Smooth muscle cell (in vitro differentiated cells): ENCODE results near the gene VIT. TPM values are rescaled to one million over a fixed set of nuclear protein-coding genes. Genes with fewer than 3 reads are reported as not detected.

ENCODE experiments used
- DNase-seq: peaks from one replicate; lab custom pipeline; 2025; ENCODE audit not compliant: unreplicated experiment; lab: John Stamatoyannopoulos, UW
- H2AFZ ChIP-seq: fragments of 200-600 bp; sonication (generic); 2 replicates; pipeline ENCODE4 v1.6.0; 2016; ENCODE audit warnings: antibody characterized with exemption, low read depth, mild to moderate bottlenecking
- H3F3A ChIP-seq: fragments of 200-600 bp; sonication (generic); 2 replicates; pipeline ENCODE4 v1.6.0; 2017; ENCODE audit warnings: antibody characterized with exemption, low read depth
- H3K27ac ChIP-seq: fragments of 200-600 bp; sonication (generic); 2 replicates; pipeline ENCODE4 v1.5.1; 2016; ENCODE audit warnings: low read depth, mild to moderate bottlenecking
- H3K27me3 ChIP-seq: fragments of 200-600 bp; sonication (generic); 2 replicates; pipeline ENCODE4 v1.6.1; 2016; ENCODE audit warnings: low read depth, mild to moderate bottlenecking
- H3K36me3 ChIP-seq: fragments of 200-600 bp; sonication (generic); 2 replicates; pipeline ENCODE4 v1.5.1; 2016; ENCODE audit warnings: low read depth
- H3K4me1 ChIP-seq: fragments of 200-600 bp; sonication (generic); 2 replicates; pipeline ENCODE4 v1.5.1; 2016; ENCODE audit warnings: low read depth
- H3K4me2 ChIP-seq: fragments of 200-600 bp; sonication (generic); 2 replicates; pipeline ENCODE4 v1.6.0; 2016; ENCODE audit warnings: mild to moderate bottlenecking
- H3K4me3 ChIP-seq: fragments of 200-600 bp; sonication (generic); 2 replicates; pipeline ENCODE4 v1.5.1; 2016; ENCODE audit warnings: mild to moderate bottlenecking
- H3K79me2 ChIP-seq: fragments of 200-600 bp; sonication (generic); 2 replicates; pipeline ENCODE4 v1.6.0; 2016; ENCODE audit warnings: low read depth, mild to moderate bottlenecking
- H3K9ac ChIP-seq: fragments of 200-600 bp; sonication (generic); 2 replicates; pipeline ENCODE4 v1.6.0; 2016; ENCODE audit warnings: low read depth
- H3K9me3 ChIP-seq: fragments of 200-600 bp; sonication (generic); replicated peaks from 2 replicates; pipeline ENCODE4 v1.5.1; 2016; ENCODE audit warnings: low read depth
- H4K20me1 ChIP-seq: fragments of 200-600 bp; sonication (generic); 2 replicates; pipeline ENCODE4 v1.6.0; 2016; ENCODE audit warnings: low read depth
- WGBS: methylation state at CpG from one replicate; pipeline ENCODE4 v1.1.7; 2016; ENCODE audit warnings: low lambda C conversion rate; 5-methylcytosine and 5-hydroxymethylcytosine counted together
- polyA plus RNA-seq: library from polyadenylated mRNA; unstranded; fragments of >200 nt; fragmentation: Nextera tagmentation; extraction: Ambion mirVana; gene quantifications from 2 replicates; pipeline ENCODE4 v1.2.1, GENCODE V29; 2016
- total RNA-seq: library from RNA; depleted of rRNA; stranded (reverse); fragments of >200 nt; gene quantifications from 2 replicates; pipeline ENCODE4 v1.2.3, GENCODE V29; 2014
- TF ChIP-seq, protein P1 (sequence below): fragments of 200-600 bp; sonication (generic); IDR thresholded peaks from 2 replicates; pipeline ENCODE4 v1.5.1; 2017; ENCODE audit warnings: borderline replicate concordance, mild to moderate bottlenecking, antibody characterized with exemption; ENCODE audit not compliant: insufficient read depth, poor library complexity, severe bottlenecking

The VIT gene
- total and polyA plus RNA-seq, 2 experiments from 2014 or later = 0.13 TPM; not detected in 1

DNA sequence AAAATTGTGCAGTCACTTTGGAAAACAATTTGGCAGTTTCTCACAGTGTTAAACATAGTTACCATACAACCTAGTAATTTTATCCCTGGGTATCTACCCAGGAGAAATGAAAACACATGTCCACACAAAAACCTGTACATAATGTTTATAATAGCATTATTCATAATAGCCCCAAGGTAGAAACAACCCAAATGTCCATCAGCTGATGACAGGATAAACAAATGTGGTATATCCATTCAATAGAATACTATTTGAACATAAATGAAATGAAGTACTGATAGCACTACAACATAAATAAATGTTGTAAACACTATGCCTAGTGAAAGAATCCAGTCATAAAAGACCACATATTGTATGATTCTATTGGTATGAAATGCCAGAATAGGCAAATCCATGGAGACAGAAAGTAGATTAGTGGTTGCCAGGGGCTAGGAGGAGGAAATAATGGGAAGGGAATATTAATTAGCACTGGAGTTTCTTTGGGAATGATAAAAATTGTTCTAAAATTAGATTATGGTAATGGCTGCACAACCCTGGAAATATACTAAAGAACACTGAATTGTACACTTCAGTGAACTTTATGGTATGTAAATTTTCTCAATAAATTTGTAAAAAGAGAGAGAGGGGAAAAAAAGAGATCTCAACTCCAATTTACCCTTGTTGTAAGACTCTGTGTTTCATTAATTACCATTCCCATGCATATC is 20.8 kb upstream of the VIT start:
- Histone ChIP-seq H4K20me1 (no peaks in the 10 kb centered on the region), H3F3A (no peaks in the 10 kb centered on the region), H3K27ac (no peak overlapping the region), H3K36me3 (no peaks in the 10 kb centered on the region), H2AFZ (no peak overlapping the region), H3K4me2 (no peak overlapping the region), H3K9ac (no peak overlapping the region), H3K27me3 (no peaks in the 10 kb centered on the region), H3K79me2 (no peaks in the 10 kb centered on the region), H3K4me1 (no peaks in the 10 kb centered on the region), H3K4me3 (no peak overlapping the region), H3K9me3 (no peaks in the 10 kb centered on the region)
- TF ChIP-seq, protein P1, sequence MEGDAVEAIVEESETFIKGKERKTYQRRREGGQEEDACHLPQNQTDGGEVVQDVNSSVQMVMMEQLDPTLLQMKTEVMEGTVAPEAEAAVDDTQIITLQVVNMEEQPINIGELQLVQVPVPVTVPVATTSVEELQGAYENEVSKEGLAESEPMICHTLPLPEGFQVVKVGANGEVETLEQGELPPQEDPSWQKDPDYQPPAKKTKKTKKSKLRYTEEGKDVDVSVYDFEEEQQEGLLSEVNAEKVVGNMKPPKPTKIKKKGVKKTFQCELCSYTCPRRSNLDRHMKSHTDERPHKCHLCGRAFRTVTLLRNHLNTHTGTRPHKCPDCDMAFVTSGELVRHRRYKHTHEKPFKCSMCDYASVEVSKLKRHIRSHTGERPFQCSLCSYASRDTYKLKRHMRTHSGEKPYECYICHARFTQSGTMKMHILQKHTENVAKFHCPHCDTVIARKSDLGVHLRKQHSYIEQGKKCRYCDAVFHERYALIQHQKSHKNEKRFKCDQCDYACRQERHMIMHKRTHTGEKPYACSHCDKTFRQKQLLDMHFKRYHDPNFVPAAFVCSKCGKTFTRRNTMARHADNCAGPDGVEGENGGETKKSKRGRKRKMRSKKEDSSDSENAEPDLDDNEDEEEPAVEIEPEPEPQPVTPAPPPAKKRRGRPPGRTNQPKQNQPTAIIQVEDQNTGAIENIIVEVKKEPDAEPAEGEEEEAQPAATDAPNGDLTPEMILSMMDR = no peak
- DNase-seq = no peak

GRCh38 chr2:36676364-36676763 is 20.1 kb upstream of the VIT start:
- no peaks in the 10 kb centered on the region for H3K4me1 ChIP-seq
- H3K4me3 ChIP-seq = no peak overlapping the region
- no peaks in the 10 kb centered on the region for H3K36me3 ChIP-seq
- no peaks in the 10 kb centered on the region for H3K27me3 ChIP-seq
- H3K27ac ChIP-seq = no peak overlapping the region
- no peak overlapping the region for H3K4me2 ChIP-seq
- WGBS = 39% methylated on average over 1 of the region's 1 CpG
- no peak overlapping the region for H3K9ac ChIP-seq
- no peaks in the 10 kb centered on the region for H3K79me2 ChIP-seq
- no peak overlapping the region for H2AFZ ChIP-seq
- TF ChIP-seq, protein P1 = no peak
- H4K20me1 ChIP-seq = no peaks in the 10 kb centered on the region
- no peak for DNase-seq
- H3K9me3 ChIP-seq = no peaks in the 10 kb centered on the region
- no peaks in the 10 kb centered on the region for H3F3A ChIP-seq

DNA sequence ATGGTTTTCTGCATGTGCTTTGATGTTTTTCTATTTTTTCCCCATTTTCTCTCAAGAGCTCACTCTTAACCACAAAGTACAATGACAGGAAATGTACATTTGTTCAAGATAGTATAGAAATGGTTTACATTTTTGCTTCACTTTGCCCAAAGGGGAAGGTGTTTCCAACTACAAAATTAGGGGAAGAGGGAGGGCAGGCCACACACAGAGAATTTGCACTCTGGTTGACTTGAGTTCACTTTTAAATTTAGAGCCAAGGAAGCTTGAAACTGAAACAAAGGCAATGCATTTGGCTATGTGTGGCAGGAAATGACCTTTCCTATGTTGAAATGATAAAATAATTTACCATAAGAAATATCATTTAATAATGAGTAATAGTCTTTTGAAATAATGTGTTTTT is 19.1 kb upstream of the VIT start:
- H3K4me1 ChIP-seq = no peaks in the 10 kb centered on the region
- DNase-seq = no peak
- H3K9ac ChIP-seq = no peak overlapping the region
- no peak overlapping the region for H3K27ac ChIP-seq
- H2AFZ ChIP-seq = no peak overlapping the region
- no peaks in the 10 kb centered on the region for H3K9me3 ChIP-seq
- no peaks in the 10 kb centered on the region for H4K20me1 ChIP-seq
- no peak overlapping the region for H3K4me2 ChIP-seq
- H3K36me3 ChIP-seq = no peaks in the 10 kb centered on the region
- H3K4me3 ChIP-seq = no peak overlapping the region
- H3F3A ChIP-seq = no peaks in the 10 kb centered on the region
- H3K79me2 ChIP-seq = no peaks in the 10 kb centered on the region
- TF ChIP-seq, protein P1 = no peak
- H3K27me3 ChIP-seq = no peaks in the 10 kb centered on the region

DNA sequence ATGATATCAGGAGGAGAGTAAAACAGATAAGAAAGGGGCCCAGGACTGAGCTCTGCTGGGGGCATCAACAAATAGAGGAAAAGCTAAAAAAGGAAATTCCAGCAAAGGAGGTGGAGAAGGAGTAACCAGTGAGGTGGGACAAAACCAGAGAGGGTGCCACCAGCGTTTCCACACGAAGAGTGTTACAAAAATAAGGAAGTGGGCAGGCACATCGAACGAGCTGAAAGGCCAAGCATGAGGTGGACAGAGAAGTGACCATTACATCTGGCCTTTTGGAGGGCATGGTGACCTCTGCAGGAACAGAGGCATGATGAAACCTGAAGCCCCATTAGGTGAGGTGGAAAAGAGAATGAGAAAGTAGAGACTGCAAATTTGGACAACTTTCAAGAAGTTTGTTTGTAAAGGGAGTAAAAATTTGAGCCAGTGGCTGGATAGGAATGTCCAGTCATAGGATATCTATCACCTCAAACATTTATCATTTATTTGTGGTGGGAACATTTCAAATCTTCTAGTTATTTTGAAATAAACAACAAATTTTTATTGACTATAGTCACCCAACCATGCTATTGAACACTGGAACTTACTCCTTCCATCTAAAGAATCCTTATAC is 18.4 kb upstream of the VIT start:
- H3K9ac ChIP-seq = no peak overlapping the region
- H3K79me2 ChIP-seq = no peaks in the 10 kb centered on the region
- no peak overlapping the region for H3K4me3 ChIP-seq
- no peaks in the 10 kb centered on the region for H3K27me3 ChIP-seq
- no peak overlapping the region for H3K27ac ChIP-seq
- TF ChIP-seq, protein P1 = no peak
- H4K20me1 ChIP-seq = no peaks in the 10 kb centered on the region
- no peaks in the 10 kb centered on the region for H3F3A ChIP-seq
- H3K9me3 ChIP-seq = no peaks in the 10 kb centered on the region
- H3K36me3 ChIP-seq = no peaks in the 10 kb centered on the region
- WGBS = 80% methylated on average over 4 of the region's 4 CpGs
- no peak overlapping the region for H3K4me2 ChIP-seq
- no peak overlapping the region for H2AFZ ChIP-seq
- no peaks in the 10 kb centered on the region for H3K4me1 ChIP-seq
- no peak for DNase-seq
